ENCODE results near the gene ISLR. TPM values are rescaled to one million over a fixed set of nuclear protein-coding genes. Genes with fewer than 3 reads are reported as not detected.
A peak's percentile ranks its signal among the peaks of the same experiment; 100 is the strongest.

The ISLR gene
- total RNA-seq, 1 experiment from 2014 or later: 0.12 TPM

DNA sequence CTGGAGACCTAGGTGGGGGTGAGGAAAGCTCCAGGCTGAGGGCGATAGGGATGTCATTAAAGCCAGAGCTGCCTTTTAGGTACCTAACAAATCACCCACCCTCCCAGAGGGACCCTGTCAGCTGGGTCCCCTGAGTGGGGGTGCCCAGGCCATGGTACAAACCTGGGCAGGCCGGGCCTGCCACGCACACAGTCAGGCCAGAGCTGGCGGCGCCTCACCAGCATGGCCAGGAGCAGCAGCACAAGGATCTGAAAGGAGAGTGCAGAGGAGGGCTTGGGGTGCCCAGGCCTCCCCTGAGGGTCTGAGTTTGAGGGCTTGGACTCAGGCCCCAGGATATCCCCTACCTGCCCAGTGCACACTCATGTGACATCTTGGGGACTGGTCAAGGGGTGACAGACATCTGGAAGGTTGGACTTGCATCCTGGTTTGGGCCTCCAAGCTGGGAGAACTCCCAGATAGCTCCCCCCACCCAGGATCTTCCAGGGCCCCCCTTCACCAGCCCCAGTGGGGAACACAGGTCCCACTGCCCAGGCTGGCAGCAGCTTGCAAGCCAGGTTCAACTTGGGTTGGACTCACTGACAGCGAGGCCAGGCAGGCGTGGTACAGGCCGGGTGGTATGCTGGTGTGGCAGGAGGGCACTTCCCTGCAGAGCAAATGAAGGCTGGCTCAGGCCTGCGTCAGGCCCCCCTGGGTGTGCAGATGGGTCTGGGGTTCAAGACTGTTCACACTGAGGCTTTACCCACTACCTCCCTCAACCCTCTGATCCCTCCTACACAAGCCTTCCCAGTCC is 23.9 kb downstream of the ISLR start:
- Histone ChIP-seq H3K9me3 (ENCODE audit: control insufficient read depth in 1 of 2, insufficient read depth in 1 of 2, low read depth in 1 of 2, low read length in 2 of 2) (no peaks in the 10 kb centered on the region), H3K4me2 (ENCODE audit: low read length) (peak overlapping the region; percentile 66; the same call in 1 of the 2 replicates), H3K9me2 (ENCODE audit: insufficient read depth) (no peaks in the 10 kb centered on the region), H3K9ac (ENCODE audit: low read length) (no peak overlapping the region), H3K79me2 (ENCODE audit: insufficient read depth, low read length) (no peaks in the 10 kb centered on the region), H2AFZ (ENCODE audit: low read depth, low read length, poor library complexity, severe bottlenecking) (no peak overlapping the region), H3K36me3 (ENCODE audit: control insufficient read depth in 1 of 2, insufficient read depth in 2 of 2, low read length in 2 of 2) (no peaks in the 10 kb centered on the region), H3K27ac (ENCODE audit: low read depth, low read length) (no peak overlapping the region), H4K20me1 (ENCODE audit: insufficient read depth) (no peaks in the 10 kb centered on the region), H3K4me3 (replicated peaks in 1 of 2; ENCODE audit: low read depth in 1 of 2, low read length in 2 of 2) (no peak overlapping the region), H3K4me1 (ENCODE audit: control insufficient read depth in 1 of 2, insufficient read depth in 2 of 2, low read length in 2 of 2) (peaks cover 41 to 94% of the 10 kb centered on the region in 2 experiments), H3K27me3 (ENCODE audit: insufficient read depth, low read length) (peaks cover 13% of the 10 kb centered on the region; the same call in 1 of the 2 replicates)
- ChIA-PET RAD21 (ENCODE audit: low non-redundant PET in 1 of 2, low total read pairs in 2 of 2, uncharacterized antibody in 2 of 2, unreplicated experiment in 2 of 2) (no interaction called here), CTCF (no interaction called here), POLR2A (no interaction called here)
- no TSS peak for BruUV-seq (replicated peaks)
- ATAC-seq (no peak), DNase-seq (ENCODE audit: low read depth, low spot score) (no peak)
- TF ChIP-seq ZFX (IDR thresholded peaks at IDR 0.05) (no peak), YY1 (IDR thresholded peaks at IDR 0.05; ENCODE audit: extremely low read depth, insufficient replicate concordance, low read depth, low read length) (no peak), JUND (IDR thresholded peaks at IDR 0.05) (no peak), POLR2AphosphoS5 (IDR thresholded peaks at IDR 0.05; ENCODE audit: low read depth, low read length) (no peak), TCF7L2 (IDR thresholded peaks at IDR 0.05; ENCODE audit: borderline replicate concordance, extremely low read depth, insufficient read depth, insufficient read length) (no peak)
- intact Hi-C loops (cut with micrococcal nuclease): no loop called here

DNA sequence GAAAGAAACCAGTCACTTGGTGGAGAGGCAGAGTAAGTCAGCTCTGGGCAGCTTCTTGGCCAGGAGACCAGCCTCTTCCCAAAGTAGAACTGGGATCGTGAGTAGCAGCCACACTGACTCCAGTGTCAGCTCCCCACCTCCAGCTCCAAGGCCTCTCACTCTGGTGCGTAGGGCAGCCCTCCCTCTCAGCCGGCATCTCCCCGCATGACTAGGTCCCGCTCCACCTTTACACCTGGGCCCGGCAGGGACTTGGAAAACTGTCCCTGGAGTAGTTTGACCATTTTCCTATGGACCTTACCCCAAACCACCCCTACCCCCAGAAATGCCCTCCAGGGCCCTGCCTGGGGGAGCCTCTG is 25.8 kb downstream of the ISLR start:
- no peaks in the 10 kb centered on the region for H3K9me2 ChIP-seq (ENCODE audit: insufficient read depth)
- ChIA-PET POLR2A (no interaction called here), CTCF (no interaction called here)

More for the DNA sequence above, 25.8 kb downstream of the ISLR start:
- Histone ChIP-seq H3K4me3 (replicated peaks in 1 of 2; ENCODE audit: low read depth in 1 of 2, low read length in 2 of 2) (no peak overlapping the region), H2AFZ (ENCODE audit: low read depth, low read length, poor library complexity, severe bottlenecking) (no peak overlapping the region), H3K27ac (ENCODE audit: low read depth, low read length) (no peak overlapping the region), H3K4me1 (ENCODE audit: control insufficient read depth in 1 of 2, insufficient read depth in 2 of 2, low read length in 2 of 2) (peaks cover 40 to 80% of the 10 kb centered on the region in 2 experiments), H4K20me1 (ENCODE audit: insufficient read depth) (no peaks in the 10 kb centered on the region), H3K9ac (ENCODE audit: low read length) (no peak overlapping the region), H3K9me3 (ENCODE audit: control insufficient read depth in 1 of 2, insufficient read depth in 1 of 2, low read depth in 1 of 2, low read length in 2 of 2) (no peaks in the 10 kb centered on the region), H3K36me3 (ENCODE audit: control insufficient read depth in 1 of 2, insufficient read depth in 2 of 2, low read length in 2 of 2) (no peaks in the 10 kb centered on the region), H3K79me2 (ENCODE audit: insufficient read depth, low read length) (no peaks in the 10 kb centered on the region), H3K27me3 (ENCODE audit: insufficient read depth, low read length) (peaks cover 23% of the 10 kb centered on the region; the same call in 1 of the 2 replicates), H3K4me2 (ENCODE audit: low read length) (no peak overlapping the region)
- no TSS peak for BruUV-seq (replicated peaks)
- ATAC-seq (no peak), DNase-seq (ENCODE audit: low read depth, low spot score) (no peak)
- RAD21 ChIA-PET (ENCODE audit: low non-redundant PET in 1 of 2, low total read pairs in 2 of 2, uncharacterized antibody in 2 of 2, unreplicated experiment in 2 of 2): no interaction called here
- TF ChIP-seq TCF7L2 (IDR thresholded peaks at IDR 0.05; ENCODE audit: borderline replicate concordance, extremely low read depth, insufficient read depth, insufficient read length) (no peak), POLR2A (IDR thresholded peaks at IDR 0.05; ENCODE audit: borderline replicate concordance, extremely low read depth, insufficient read depth, insufficient read length) (no peak), EGR1 (IDR thresholded peaks at IDR 0.05; ENCODE audit: low read depth) (no peak), SIN3A (IDR thresholded peaks at IDR 0.05; ENCODE audit: low read depth) (no peak), FOSL1 (IDR thresholded peaks at IDR 0.05; ENCODE audit: low read depth) (no peak), EZH2 (IDR thresholded peaks at IDR 0.05) (no peak)
- TF ChIP-seq, protein P1, sequence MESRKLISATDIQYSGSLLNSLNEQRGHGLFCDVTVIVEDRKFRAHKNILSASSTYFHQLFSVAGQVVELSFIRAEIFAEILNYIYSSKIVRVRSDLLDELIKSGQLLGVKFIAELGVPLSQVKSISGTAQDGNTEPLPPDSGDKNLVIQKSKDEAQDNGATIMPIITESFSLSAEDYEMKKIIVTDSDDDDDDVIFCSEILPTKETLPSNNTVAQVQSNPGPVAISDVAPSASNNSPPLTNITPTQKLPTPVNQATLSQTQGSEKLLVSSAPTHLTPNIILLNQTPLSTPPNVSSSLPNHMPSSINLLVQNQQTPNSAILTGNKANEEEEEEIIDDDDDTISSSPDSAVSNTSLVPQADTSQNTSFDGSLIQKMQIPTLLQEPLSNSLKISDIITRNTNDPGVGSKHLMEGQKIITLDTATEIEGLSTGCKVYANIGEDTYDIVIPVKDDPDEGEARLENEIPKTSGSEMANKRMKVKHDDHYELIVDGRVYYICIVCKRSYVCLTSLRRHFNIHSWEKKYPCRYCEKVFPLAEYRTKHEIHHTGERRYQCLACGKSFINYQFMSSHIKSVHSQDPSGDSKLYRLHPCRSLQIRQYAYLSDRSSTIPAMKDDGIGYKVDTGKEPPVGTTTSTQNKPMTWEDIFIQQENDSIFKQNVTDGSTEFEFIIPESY (IDR thresholded peaks at IDR 0.05; ENCODE audit: extremely low read depth, insufficient replicate concordance, low read length): no peak
- TF ChIP-seq, protein P2, sequence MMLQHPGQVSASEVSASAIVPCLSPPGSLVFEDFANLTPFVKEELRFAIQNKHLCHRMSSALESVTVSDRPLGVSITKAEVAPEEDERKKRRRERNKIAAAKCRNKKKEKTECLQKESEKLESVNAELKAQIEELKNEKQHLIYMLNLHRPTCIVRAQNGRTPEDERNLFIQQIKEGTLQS (IDR thresholded peaks at IDR 0.05): no peak
- intact Hi-C loops (cut with micrococcal nuclease): no loop called here

Data from HCT116 (cell line).